ENCODE measurements around the gene PRR36. TPM values are rescaled to one million over a fixed set of nuclear protein-coding genes. Genes with fewer than 3 reads are reported as not detected.

Gene PRR36
- total RNA-seq, 4 donors from 2014 or later, result not detected

GRCh38 chr19:7858109-7858770, 15.9 kb downstream of the PRR36 start:
- H3K27me3 ChIP-seq, result no peaks in the 10 kb centered on the region
- H3K4me3 ChIP-seq, result no peak overlapping the region
- no peak for TF ChIP-seq POLR2A (IDR thresholded peaks at IDR 0.05)
- no peak overlapping the region for H3K27ac ChIP-seq
- no peaks in the 10 kb centered on the region for H3K36me3 ChIP-seq
- DNase-seq, result peak in 1 of 3 donors; percentile 52
- H3K9me3 ChIP-seq, result no peaks in the 10 kb centered on the region
- peaks cover 0 to 22% (median 14%) of the 10 kb centered on the region in 4 donors for H3K4me1 ChIP-seq

- Histone ChIP-seq H3K36me3 (no peaks in the 10 kb centered on the region), H3K27me3 (no peaks in the 10 kb centered on the region), H3K4me1 (peaks cover 0 to 16% (median 15%) of the 10 kb centered on the region in 4 donors), H3K4me3 (no peak overlapping the region), H3K27ac (no peak overlapping the region), H3K9me3 (no peaks in the 10 kb centered on the region)
- TF ChIP-seq POLR2A (IDR thresholded peaks at IDR 0.05), result no peak
- no peak for TF ChIP-seq CTCF (IDR thresholded peaks at IDR 0.05)
- DNase-seq, result peak in 1 of 3 donors; percentile 32
Measured at GRCh38 chr19:7857727-7858108, 16.5 kb downstream of the PRR36 start.

- H3K27ac ChIP-seq, result no peak overlapping the region
- peaks cover 0 to 10% (median 8%) of the 10 kb centered on the region in 4 donors for H3K4me1 ChIP-seq
- no peaks in the 10 kb centered on the region for H3K27me3 ChIP-seq
- no peaks in the 10 kb centered on the region for H3K36me3 ChIP-seq
- peak in 1 of 3 donors; percentile 47 for DNase-seq
- TF ChIP-seq POLR2A (IDR thresholded peaks at IDR 0.05) (no peak), CTCF (IDR thresholded peaks at IDR 0.05) (no peak)
- no peaks in the 10 kb centered on the region for H3K9me3 ChIP-seq
- no peak overlapping the region for H3K4me3 ChIP-seq
Measured at GRCh38 chr19:7856679-7857663, 17.2 kb downstream of the PRR36 start.

DNA sequence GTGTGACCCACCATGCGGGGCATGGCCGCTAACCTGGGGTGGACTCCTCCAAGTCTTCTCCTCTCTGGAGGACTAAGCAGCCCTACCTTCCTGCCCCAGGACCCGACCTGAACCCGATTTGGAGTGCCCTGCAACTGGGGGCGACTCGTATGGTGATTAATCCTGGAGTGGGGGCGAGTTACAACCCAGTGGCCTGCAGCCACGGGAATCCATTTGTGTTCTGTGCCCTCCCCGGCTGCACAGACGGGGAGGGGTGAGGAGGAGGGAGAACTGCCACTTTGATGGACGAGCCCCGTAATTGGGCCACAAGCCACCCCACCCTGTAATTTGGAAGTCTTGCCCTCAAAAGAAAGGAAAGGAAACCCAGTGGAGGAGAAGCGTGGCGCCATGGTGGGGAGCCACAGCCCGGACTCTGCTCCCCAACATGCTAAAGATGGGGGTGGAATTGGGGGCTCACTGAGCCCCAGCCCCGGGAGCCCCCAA, 18.0 kb downstream of the PRR36 start:
- Histone ChIP-seq H3K4me1 (peaks cover 0 to 6% (median under 1%) of the 10 kb centered on the region in 4 donors), H3K9me3 (no peaks in the 10 kb centered on the region), H3K27ac (no peak overlapping the region), H3K4me3 (no peak overlapping the region), H3K36me3 (no peaks in the 10 kb centered on the region), H3K27me3 (no peaks in the 10 kb centered on the region)
- TF ChIP-seq CTCF (IDR thresholded peaks at IDR 0.05), result no peak
- no peak for TF ChIP-seq POLR2A (IDR thresholded peaks at IDR 0.05)
- no peak for DNase-seq

GRCh38 chr19:7855426-7856108, 18.6 kb downstream of the PRR36 start:
- TF ChIP-seq CTCF (IDR thresholded peaks at IDR 0.05) (no peak), POLR2A (IDR thresholded peaks at IDR 0.05) (no peak)
- no peak overlapping the region for H3K4me3 ChIP-seq
- no peaks in the 10 kb centered on the region for H3K27me3 ChIP-seq
- peaks cover 0 to 6% (median 0%) of the 10 kb centered on the region in 4 donors for H3K4me1 ChIP-seq
- H3K9me3 ChIP-seq, result no peaks in the 10 kb centered on the region
- no peak for DNase-seq
- H3K27ac ChIP-seq, result no peak overlapping the region
- H3K36me3 ChIP-seq, result no peaks in the 10 kb centered on the region

Measured in Peyer's patch (tissue), 4 donors.